Body of pancreas (tissue), 4 donors: Measurements from ENCODE around the gene CEP72. TPM values are rescaled to one million over a fixed set of nuclear protein-coding genes. Genes with fewer than 3 reads are reported as not detected.
"Not testable (repeated sequence)": the region's sequence is repeated elsewhere in the genome, so short reads cannot be mapped to it uniquely, and the experiment has no call there.

ENCODE experiments used
- ATAC-seq: fragments of 150-250 bp; one replicate; pipeline ENCODE4 v1.9.1; 2016
- DNase-seq, 4 donors: peaks; one replicate each; pipeline ENCODE4 v3.0.0-alpha.2; 2019
- H3K27ac ChIP-seq, 4 donors: fragments of 200-600 bp; sonication (generic); 1 replicate in 3 of 4; 2 replicates in 1 of 4; pipeline versions ENCODE4 v1.5.1 to v1.6.1; 2016 to 2019; ENCODE audit warnings: mild to moderate bottlenecking in 1 of 4, mixed read lengths in 1 of 4, moderate library complexity in 1 of 4
- H3K27me3 ChIP-seq, 2 donors: fragments of 200-600 bp; sonication (generic); one replicate each; pipeline ENCODE4 v1.6.0; 2016; ENCODE audit warnings: mild to moderate bottlenecking in 1 of 2
- H3K36me3 ChIP-seq, 2 donors: fragments of 200-600 bp; sonication (generic); replicated peaks in 1 of 2; 2 replicates each; pipeline ENCODE4 v1.5.1; 2016; ENCODE audit warnings: low read depth in 2 of 2; ENCODE audit not compliant: insufficient read depth in 1 of 2
- H3K4me1 ChIP-seq: fragments of 200-600 bp; sonication (generic); one replicate; pipeline ENCODE4 v1.6.0; 2016
- H3K4me3 ChIP-seq, 2 donors: fragments of 200-600 bp; sonication (generic); 1 replicate in 1 of 2; 2 replicates in 1 of 2; pipeline ENCODE4 v1.5.1; 2016 to 2019
- H3K9me3 ChIP-seq, 3 donors: fragments of 200-600 bp; sonication (generic); 1 replicate in 2 of 3; 2 replicates in 1 of 3; pipeline ENCODE4 v1.5.1; 2016
- POLR2A ChIP-seq, 3 donors: fragments of 450-650 bp; IDR thresholded peaks; one replicate each; pipeline ENCODE4 v1.6.1; 2016; ENCODE audit warnings: antibody characterized with exemption in 3 of 3, mild to moderate bottlenecking in 2 of 3
- WGBS, 2 donors: methylation state at CpG; one replicate each; pipeline ENCODE4 v1.1.5; 2017; 5-methylcytosine and 5-hydroxymethylcytosine counted together
- intact Hi-C: fragments of 100-400 bp; cut with DNase I; formaldehyde crosslinking; loops from one replicate; pipeline ENCODE4 v1.15.1; 2023
- total RNA-seq, 2 donors: library from RNA; depleted of rRNA; stranded (reverse); fragments of >200 nt; gene quantifications; one replicate each; pipeline ENCODE4 v1.1.0, GENCODE V29; 2016
- TF ChIP-seq, protein P1 (sequence below), 7 experiments: fragments of 450-650 bp in 4 of 7; fragments of 200-600 bp in 3 of 7; sonication (generic) in 3 of 7; IDR thresholded peaks; one replicate each; pipeline ENCODE4 v1.5.1; 2016 to 2019; ENCODE audit warnings: antibody characterized with exemption in 7 of 7

Gene CEP72
- total RNA-seq, 2 donors from 2014 or later: 1.3 to 7.8 TPM

DNA sequence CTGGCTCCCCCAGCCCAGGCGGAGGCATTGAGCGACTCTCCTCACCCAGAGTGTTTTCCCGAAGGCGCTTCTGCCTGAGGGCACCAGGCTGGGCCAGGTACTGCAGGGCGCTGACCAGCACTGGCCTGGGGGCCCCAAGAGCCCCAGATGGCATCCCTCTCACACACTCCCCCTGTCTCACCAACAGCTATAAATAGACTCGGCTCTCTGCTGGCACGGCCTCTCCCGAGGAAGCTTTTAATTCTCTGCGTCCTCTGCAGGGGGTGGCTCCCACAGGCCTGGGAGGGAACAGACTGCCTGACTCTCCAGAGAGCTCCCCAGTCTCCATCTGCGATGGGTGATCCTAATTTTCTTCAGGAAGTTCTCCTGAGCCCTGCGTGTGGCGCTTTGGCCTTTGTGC is 78.2 kb downstream of the CEP72 start:
- H3K4me1 ChIP-seq, H3K4me3 ChIP-seq, H3K27ac ChIP-seq, H3K36me3 ChIP-seq, H3K9me3 ChIP-seq, H3K27me3 ChIP-seq, intact Hi-C loops, DNase-seq: not testable (repeated sequence)
- ATAC-seq: peak; percentile 6
- no CpG with 5 or more reads among the region's 12 CpGs for WGBS, 2 donors

DNA sequence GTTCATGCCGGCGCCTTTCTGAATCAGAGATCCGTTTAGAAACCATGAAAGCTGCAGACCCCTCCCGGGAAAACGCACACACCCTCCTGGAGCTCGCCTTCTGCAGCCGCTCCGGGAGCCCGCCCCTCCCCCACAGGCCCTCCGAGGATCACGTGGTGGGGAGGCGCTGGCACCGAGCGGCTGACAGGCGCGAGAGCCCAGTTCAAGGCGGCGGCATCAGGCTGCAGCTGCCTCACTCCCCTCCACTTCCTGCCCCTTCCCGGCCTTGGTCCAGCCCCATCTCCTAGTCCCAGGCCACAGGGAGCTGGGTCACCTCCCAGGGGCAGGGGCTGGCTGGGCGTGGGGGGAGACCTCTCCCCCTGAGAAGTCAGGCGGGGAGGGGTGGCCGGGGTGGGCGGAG is 78.9 kb downstream of the CEP72 start:
- peak in 1 of 4 donors; percentile 64 for DNase-seq
- H3K36me3 ChIP-seq, H3K27ac ChIP-seq, intact Hi-C loops, H3K27me3 ChIP-seq, H3K4me3 ChIP-seq, H3K9me3 ChIP-seq, ATAC-seq, H3K4me1 ChIP-seq: not testable (repeated sequence)
- WGBS, 2 donors: 0% methylated on average over 2 of the region's 23 CpGs; no CpG with 5 or more reads in 1 of the 2 donors

DNA sequence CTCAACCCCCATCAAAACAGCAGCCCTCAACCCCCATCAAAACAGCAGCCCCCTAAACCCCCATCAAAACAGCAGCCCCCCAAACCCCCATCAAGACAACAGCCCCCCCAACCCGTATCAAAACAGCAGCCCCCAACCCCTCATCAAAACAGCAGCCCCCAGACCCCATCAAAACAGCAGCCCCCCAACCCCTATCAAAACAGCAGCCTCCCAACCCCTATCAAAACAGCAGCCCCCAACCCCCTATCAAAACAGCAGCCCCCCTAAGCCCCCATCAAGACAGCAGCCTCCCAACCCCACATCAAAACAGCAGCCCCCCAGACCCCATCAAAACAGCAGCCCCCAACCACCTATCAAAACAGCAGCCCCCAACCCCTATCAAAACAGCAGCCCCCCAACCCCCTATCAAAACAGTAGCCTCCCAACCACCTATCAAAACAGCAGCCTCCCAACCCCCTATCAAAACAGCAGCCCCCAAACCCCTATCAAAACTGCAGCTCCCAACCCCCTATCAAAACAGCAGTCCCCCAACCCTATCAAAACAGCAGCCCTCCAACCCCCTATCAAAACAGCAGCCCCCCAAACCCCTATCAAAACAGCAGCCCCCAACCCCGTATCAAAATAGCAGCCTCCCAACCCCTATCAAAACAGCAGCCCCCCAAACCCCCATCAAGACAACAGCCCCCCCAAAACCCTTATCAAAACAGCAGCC is 79.8 kb downstream of the CEP72 start:
- intact Hi-C loops: no loop called here
- 14 to 18% methylated on average over 2 of the region's 2 CpGs for WGBS, 2 donors

DNA sequence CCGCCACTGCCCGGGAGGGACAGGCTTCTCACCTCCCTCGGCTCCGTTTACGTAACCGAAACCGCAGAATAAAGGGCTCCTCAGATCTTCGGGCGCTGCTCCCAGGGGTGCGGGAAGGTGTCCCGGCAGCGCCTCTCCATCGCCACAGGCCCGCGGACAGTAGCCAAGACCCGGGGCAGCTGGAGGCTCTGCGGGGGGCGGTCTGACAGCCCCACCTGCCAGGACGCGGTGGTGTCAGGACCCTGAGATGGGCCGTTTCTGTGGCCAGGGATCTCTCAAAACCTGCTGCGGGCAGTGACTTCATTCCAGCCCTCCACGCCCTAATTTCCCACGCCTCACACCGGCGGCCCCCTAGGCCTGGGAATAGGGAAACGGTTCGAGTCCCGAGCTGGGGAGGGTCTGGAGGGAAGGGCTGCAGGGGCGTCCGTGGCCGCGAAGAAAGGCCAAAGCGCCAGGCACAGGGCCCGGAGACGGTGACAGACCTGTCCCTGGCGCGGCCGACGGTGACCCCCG is 80.4 kb downstream of the CEP72 start:
- intact Hi-C loops, H3K36me3 ChIP-seq, H3K9me3 ChIP-seq, H3K27me3 ChIP-seq, H3K4me1 ChIP-seq: not testable (repeated sequence)
- 0 to 1% methylated on average over 1 to 18 of the region's 41 CpGs for WGBS, 2 donors
- Histone ChIP-seq H3K27ac (peak overlapping the region in 2 of 4 donors; percentile 47 to 75), H3K4me3 (peak overlapping the region in 1 of 2 donors; percentile 17)
- ATAC-seq: peak; percentile 14
- peak in 1 of 4 donors; percentile 26 for DNase-seq

More for the DNA sequence above, 79.8 kb downstream of the CEP72 start:
- Histone ChIP-seq H3K4me3 (no peak overlapping the region), H3K9me3 (no peaks in the 10 kb centered on the region), H3K27me3 (no peaks in the 10 kb centered on the region), H3K4me1 (no peaks in the 10 kb centered on the region), H3K27ac (peak overlapping the region in 1 of 4 donors; percentile 75), H3K36me3 (no peaks in the 10 kb centered on the region)
- DNase-seq (no peak), ATAC-seq (no peak)
- no peak for TF ChIP-seq POLR2A (IDR thresholded peaks at IDR 0.05)
- TF ChIP-seq, protein P1, sequence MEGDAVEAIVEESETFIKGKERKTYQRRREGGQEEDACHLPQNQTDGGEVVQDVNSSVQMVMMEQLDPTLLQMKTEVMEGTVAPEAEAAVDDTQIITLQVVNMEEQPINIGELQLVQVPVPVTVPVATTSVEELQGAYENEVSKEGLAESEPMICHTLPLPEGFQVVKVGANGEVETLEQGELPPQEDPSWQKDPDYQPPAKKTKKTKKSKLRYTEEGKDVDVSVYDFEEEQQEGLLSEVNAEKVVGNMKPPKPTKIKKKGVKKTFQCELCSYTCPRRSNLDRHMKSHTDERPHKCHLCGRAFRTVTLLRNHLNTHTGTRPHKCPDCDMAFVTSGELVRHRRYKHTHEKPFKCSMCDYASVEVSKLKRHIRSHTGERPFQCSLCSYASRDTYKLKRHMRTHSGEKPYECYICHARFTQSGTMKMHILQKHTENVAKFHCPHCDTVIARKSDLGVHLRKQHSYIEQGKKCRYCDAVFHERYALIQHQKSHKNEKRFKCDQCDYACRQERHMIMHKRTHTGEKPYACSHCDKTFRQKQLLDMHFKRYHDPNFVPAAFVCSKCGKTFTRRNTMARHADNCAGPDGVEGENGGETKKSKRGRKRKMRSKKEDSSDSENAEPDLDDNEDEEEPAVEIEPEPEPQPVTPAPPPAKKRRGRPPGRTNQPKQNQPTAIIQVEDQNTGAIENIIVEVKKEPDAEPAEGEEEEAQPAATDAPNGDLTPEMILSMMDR (IDR thresholded peaks at IDR 0.05): no peak

DNA sequence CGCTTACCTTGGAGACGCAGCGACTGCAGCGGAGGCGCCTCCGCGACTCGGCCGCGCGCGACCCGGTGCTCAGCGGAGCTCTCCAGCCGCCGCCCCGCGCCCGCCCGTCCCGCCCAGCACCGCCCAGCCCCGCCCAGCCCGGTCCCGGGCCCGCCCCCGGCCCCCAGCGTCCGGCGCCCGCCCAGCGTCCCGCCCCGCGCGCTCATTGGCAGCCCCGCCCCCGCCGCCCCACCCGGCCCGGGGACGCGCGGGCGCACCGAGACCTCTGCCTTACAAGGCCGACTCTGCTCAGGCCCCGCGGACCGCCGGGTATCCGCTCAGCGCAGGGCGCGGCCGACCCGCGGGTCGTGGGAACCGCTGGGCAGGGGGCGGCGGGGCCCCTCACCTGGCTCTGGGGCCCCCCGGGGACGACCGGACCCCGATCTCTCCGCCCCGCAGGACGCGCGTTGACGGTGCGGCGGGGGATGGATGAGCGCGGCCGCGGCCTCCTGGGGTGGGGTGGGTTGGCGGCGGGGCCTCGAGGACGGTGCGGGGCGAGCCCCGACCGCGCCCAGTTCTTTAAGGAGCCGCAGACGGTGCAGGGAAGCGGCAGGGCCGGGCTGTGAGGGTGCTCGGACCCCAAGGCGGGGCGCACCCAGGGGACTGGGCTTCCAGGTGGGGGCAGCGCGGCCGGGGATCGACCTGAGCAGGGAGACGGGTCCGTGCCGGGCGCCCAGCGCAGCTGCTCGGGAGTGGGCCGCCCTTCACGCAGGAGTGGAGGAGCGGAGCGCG is 81.3 kb downstream of the CEP72 start, which contains the start of gene TPPP:
Gene TPPP, minus strand, starts transcription at position 82 of the 771 bp plus-strand sequence. CDS start 15,292 bp downstream, outside the sequence.
- H3K36me3 ChIP-seq, H3K4me1 ChIP-seq, H3K9me3 ChIP-seq, intact Hi-C loops, H3K27me3 ChIP-seq: not testable (repeated sequence)
- ATAC-seq: peak; percentile 92
- peak; percentile 87 to 95 (median 88) for DNase-seq
- 1% methylated on average over 39 of the region's 109 CpGs; no CpG with 5 or more reads in 1 of the 2 donors for WGBS, 2 donors
- peak within 1 kb of the TSS; percentile 30 to 41 for H3K4me3 ChIP-seq
- TF ChIP-seq POLR2A (IDR thresholded peaks at IDR 0.05): peak; percentile 53 to 61 (median 54)
- peak within 1 kb of the TSS; percentile 40 to 75 (median 62) for H3K27ac ChIP-seq

DNA sequence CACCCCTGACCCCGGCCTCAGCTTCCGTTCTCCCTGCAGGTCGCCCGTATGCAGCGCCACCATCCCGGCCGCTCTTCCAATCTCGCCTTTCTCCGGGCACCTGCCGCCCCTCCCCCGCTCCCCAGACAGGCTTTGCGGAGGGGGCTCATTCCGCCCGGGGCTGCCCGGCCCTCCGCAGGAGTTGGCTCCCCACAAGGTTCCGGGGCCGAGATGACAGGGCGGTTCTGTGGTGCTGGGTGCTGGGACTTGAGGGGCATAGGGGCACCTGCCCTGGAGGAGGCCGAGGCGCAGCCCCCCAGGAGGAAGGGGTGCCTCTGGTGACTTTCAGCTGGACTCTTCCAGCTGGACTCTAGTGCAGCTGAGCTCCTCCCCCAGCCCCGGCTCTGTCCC is 81.9 kb downstream of the CEP72 start:
- H3K36me3 ChIP-seq, H3K4me1 ChIP-seq, intact Hi-C loops, DNase-seq, H3K9me3 ChIP-seq, H3K4me3 ChIP-seq, H3K27me3 ChIP-seq, H3K27ac ChIP-seq: not testable (repeated sequence)
- ATAC-seq: peak; percentile 4
- 12% methylated on average over 3 of the region's 22 CpGs; no CpG with 5 or more reads in 1 of the 2 donors for WGBS, 2 donors

DNA sequence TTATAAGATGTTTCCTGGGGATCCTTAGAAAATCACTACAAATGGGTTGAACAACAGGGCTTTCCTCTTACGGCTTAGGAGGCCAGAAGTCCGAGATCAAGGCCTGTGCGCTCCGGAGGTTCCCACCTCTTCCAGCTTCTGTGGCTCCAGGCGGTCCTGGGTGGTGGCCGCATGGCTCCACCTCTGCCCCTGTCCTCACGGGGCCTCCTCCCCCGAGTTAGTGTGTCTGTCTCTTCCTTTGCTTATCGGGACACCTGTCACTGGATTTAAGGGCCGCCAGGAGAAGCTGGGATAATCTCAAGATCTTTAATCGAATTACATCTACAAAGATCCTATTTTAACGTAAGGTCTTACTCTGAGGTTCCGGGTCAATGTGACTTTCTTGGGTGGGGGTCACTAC is 83.3 kb downstream of the CEP72 start:
- intact Hi-C loops, H3K27ac ChIP-seq, H3K4me3 ChIP-seq, H3K9me3 ChIP-seq, H3K4me1 ChIP-seq, ATAC-seq, H3K27me3 ChIP-seq, H3K36me3 ChIP-seq, DNase-seq: not testable (repeated sequence)
- no CpG with 5 or more reads among the region's 13 CpGs for WGBS, 2 donors

DNA sequence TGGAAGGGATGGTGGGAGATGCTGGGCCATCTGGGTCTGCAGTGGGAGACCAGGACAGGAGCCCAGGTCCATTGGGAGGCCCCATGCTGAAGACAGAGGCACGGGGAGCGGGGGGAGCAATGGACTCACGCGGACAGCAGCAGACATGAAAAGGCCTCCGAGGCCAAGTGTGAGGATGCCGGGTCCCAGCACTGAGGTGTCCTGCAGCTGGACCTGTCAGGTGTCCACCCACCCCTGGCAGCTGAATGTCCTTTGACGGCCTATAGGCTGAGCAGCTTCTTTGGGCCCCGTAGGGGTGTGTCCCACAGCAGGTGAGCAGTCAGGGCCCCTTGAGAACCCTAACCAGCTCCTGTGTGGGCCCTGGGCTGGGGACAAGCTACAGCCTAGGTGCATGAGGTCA is 84.1 kb downstream of the CEP72 start:
- 97% methylated on average over 7 of the region's 8 CpGs; no CpG with 5 or more reads in 1 of the 2 donors for WGBS, 2 donors
- ATAC-seq, DNase-seq, H3K27me3 ChIP-seq, H3K9me3 ChIP-seq, H3K4me1 ChIP-seq, H3K27ac ChIP-seq, H3K36me3 ChIP-seq, H3K4me3 ChIP-seq, intact Hi-C loops: not testable (repeated sequence)

DNA sequence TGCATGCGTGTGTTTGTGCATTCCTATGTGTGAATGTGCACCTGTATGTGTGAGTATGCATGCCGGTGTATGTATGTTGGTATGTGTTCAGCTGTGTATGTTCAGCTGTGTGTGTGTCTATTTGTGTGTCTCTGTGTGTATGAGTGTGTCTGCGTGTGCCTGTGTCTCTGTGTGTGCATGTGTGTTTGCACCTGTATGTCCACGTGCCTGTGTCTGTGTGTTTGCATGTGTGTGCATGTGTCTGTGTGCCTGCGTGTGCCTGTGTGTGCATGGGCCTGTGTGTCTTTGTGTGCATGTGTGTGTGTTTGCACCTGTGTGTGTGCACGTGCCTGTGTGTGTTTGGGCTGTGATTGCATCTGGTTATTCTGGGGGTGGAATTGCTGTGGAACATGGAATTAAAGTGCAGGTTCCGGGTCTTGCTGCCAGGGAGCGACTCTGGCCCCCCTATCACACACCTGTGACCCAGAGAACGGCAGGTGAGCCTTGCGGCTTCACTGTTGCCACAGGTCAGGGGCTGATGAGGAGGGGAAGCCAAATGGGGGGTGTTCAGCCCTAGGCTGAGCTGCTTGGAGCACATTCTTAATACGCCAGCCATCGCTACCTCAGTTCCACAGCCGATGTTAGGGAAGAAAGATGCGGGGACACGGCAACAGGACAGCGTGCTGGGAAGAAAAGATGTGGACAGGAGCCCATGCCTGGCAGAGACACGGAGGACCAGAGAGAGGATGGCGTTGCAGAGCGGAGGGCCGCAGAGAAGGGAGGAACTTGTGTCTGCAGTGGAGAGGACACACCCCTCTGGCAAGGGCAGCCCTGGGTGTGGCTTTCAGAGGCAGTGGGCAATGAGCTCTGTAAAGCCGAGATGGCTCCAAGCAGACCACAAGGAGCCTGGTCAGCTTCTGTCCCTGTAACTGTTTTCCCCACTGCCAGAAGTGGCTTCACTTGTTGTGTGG is 84.9 kb downstream of the CEP72 start:
- H3K36me3 ChIP-seq, DNase-seq, intact Hi-C loops, H3K9me3 ChIP-seq, H3K4me3 ChIP-seq, H3K4me1 ChIP-seq, ATAC-seq, H3K27ac ChIP-seq, H3K27me3 ChIP-seq: not testable (repeated sequence)
- WGBS, 2 donors: 83 to 93% methylated on average over 11 to 19 of the region's 21 CpGs
